Measurements from ENCODE around the gene UNC45B.

DNA sequence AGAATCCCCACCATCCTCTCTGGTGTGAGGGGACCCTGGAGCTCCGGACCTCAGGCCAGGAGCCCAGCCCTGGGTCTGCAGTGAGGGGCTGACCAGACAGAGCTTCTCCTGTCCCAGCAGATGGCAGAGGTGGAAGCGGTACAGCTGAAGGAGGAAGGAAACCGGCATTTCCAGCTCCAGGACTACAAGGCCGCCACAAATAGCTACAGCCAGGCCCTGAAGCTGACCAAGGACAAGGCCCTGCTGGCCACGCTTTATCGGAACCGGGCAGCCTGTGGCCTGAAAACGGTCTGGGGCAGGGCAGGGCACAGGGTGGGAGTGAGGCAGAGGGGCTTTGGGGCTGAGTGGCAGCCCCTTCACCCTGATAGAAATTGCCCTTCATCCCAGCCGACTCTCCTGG is 527 bp downstream of the UNC45B start:
- TF ChIP-seq JUN (CRISPR knock-in tag; IDR thresholded peaks at IDR 0.05) = no peak
- no peak for TF ChIP-seq POLR2AphosphoS5 (IDR thresholded peaks at IDR 0.05; ENCODE audit: low read depth, low read length)
- no peak for TF ChIP-seq ZNF234 (CRISPR knock-in tag; conservative IDR thresholded peaks at IDR 0.05)
- TF ChIP-seq ZNF225 (CRISPR knock-in tag; IDR thresholded peaks at IDR 0.05) = no peak
